H54 (cell line): ENCODE data around the gene KIAA1671.

Source experiments
- DNase-seq: peaks from one replicate; pipeline ENCODE4 v3.0.0; 2011; ENCODE audit warnings: low spot score, mixed read lengths; ENCODE audit not compliant: insufficient read length
- FAIRE-seq: peaks from 3 replicates; lab custom pipeline; 2011; peaks lifted over from hg19 to GRCh38; lab: Jason Lieb, UNC
- POLR2A ChIP-seq: IDR thresholded peaks from 2 replicates; pipeline ENCODE4 v1.6.1; 2011; ENCODE audit warnings: low read depth, mild to moderate bottlenecking, low read length

KIAA1671 gene

DNA sequence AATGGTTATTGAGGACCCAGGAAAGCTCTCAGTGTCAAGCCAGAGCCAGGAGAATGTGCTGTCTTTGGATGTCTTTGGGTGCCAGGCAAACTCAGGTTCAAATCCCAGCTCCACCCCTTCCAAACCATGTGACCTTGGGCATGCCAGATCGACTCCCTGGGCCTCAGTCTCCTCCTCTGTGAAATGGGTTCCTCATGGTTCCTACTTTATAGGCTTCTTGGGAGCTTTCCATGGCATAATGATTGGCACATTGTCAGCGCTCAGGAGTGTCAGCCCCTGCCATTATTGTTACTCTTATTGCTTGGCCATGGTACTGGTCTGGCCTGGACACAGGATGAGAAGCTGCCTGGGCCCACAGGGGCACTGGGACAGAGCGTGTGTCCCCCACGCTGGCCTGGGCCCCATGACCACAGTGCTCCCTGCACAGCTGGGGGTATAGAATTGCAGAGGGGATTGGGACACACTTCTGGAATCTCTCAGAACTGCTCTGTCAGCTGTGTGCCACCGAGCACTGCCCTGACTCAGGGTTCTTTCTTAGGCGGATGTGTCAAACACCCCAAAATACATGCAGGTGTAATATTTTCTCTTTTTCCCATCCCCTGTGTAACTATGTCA, 209.5 kb downstream of the KIAA1671 start:
- no peak for TF ChIP-seq POLR2A
- no peak for DNase-seq
- no peak for FAIRE-seq

DNA sequence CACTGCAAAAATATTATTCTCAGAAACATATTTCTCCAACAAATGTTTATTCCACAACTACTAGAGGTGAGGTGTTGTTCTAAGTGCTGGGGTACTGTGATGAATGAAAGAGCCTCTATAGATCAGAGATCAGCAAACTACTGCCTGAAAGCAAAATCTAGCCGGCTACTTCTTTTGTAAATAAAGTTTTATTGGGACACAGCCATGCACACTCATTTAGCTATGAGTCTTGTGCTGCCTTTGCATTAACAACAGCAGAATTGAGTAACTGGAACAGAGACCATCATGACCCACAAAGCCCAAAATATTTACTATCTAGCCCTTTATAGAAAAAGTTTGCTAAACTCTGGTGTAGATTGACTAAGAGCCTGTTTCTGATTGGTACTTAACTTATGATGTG, 210.0 kb downstream of the KIAA1671 start:
- DNase-seq (no peak), FAIRE-seq (no peak)
- no peak for TF ChIP-seq POLR2A

DNA sequence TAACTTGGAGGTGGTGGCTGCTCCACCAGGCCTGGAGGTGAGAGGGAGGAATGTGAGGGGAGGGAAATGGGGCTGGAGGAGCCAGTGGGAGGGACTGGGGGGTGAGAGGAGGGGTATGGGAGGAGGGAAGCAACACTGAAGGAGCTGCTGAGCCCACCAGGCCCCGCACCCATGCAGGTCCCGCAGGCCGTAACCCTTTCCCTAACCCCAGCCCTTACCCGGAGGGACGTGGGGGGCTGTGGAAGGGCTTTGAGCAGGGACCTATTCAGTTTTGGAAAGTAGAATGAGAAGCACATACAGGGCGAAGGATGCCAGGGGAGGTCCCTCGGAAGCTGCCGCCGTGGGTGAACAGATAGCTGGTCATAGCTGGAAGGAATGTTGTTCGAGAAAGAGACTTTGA, 213.3 kb downstream of the KIAA1671 start:
- DNase-seq (no peak), FAIRE-seq (no peak)
- no peak for TF ChIP-seq POLR2A

DNA sequence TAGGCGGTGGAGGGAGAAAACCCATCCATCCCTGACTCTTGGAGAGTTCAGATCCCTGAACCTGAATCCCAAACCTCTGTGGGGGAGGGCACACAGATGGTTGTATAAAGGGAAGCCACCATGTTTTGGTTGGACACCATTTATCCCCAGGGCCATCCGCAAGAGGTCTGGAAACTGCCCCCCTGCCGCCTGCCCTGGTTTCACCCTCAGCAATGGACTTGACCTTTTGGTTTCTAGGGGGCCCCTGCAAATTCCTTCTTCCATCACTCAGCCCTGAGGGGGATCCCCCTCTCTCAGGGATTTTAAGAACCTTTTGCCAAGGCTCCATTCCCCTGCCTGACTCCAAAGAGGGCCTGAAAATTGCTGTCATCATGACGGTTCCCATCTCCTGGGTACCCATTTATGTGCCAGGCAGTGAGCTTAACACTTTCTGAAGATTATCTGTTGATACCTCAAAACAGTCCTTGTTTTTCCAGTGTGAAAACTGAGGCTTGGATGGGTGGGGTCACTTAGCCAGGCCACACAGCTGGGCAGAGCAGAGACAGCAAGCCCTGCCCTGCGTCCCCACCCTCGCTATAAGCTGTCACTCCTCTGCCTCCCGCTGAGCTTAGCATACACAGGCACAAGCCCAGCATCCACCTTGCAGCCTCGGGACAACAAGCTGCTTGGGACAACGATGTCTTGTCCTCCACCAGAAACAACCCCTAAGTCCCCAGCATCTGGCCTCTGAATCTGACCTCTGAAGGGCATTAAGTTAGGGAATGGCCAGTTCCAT, 213.9 kb downstream of the KIAA1671 start:
- DNase-seq (no peak), FAIRE-seq (no peak)
- TF ChIP-seq POLR2A: no peak

DNA sequence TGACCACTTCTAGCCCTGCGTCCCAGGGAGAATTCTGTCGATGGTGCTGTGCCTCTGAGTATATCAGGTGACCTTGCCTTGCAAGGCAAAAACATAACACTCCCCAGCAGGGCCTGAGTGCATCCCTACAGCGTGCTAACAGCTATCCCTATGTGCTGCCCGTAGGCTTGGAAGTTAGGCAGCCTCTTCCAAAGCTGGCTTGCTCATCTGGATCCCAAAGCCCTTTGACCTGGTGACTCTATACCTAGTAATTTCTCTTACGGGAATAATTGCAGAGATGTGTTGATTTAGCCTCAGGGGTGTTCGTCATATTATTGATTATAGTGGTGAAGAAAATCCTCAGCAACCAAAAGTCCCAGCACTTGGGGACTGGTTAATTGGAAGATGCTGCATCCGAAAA, 214.6 kb downstream of the KIAA1671 start:
- no peak for TF ChIP-seq POLR2A
- FAIRE-seq: no peak
- DNase-seq: no peak

DNA sequence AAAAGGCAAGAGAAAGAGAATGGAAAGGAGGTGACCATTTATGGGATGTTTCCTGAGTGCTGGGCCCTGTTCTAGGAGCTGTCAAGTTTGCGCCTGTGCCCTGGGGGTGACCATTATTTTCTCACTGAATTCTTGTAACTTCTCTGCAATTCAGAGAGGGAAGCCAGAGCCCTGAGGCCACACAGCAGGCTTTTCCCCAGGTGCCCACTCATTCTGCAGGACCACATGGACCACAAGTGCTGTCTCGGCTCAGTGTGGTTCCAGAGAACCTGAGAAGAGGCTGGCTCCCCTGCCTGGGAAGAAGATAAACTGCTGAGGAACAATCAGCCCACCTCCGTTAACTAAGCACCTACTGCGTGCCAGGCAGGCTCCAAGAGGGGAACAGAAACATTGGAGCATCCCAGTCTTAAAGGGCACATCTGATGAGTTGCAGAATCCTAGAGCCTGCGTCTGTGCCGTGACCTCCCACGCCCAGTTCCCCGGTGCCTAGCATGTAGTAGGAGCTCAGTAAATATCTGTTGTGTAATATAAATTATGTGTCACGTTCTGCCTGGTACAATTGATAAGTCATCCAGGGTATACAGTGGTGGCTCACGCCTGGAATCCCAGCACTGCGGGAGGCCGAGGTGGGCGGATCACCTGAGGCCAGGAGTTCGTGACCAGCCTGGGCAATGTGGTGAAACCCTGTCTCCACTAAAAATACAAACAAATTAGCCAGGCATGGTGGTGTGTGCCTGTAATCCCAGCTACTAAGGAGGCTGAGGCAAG, 215.5 kb downstream of the KIAA1671 start:
- TF ChIP-seq POLR2A: no peak
- DNase-seq: no peak
- FAIRE-seq: no peak

DNA sequence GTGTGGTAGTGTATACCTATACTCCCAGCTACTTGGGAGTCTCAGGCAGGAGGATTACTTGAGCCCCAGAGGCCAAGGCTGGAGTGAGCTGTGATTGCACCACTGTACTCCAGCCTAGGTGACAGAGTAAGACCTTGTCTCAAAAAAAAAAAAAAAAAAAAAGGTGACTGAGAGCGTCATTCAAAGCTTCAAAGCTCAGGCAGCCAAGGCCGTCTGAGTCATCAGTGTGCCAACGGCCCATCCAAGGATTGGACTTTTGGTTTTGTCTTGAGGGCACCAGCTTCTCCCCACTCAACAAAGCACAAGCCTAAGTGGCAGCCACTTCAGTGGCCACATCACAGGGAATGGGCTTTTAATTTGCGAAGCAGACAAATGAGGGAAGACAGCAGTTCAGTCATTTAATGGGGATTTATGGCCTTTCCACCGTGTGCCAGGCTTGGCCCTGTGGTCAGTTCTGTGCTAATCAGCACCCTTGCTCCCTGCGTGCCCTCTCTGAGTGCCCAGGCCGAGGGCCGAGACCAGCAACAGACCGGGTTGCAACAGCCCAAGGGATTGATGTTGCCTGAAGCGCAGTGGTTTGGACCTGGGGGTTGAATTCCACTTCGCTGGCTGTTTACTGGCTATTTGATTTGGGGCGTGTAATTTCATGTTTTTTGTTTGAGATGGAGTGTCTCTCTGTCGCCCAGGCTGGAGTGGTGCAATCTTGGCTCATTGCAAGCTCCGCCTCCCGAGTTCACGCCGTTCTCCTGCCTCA, 216.9 kb downstream of the KIAA1671 start:
- FAIRE-seq (no peak), DNase-seq (no peak)
- TF ChIP-seq POLR2A: no peak

DNA sequence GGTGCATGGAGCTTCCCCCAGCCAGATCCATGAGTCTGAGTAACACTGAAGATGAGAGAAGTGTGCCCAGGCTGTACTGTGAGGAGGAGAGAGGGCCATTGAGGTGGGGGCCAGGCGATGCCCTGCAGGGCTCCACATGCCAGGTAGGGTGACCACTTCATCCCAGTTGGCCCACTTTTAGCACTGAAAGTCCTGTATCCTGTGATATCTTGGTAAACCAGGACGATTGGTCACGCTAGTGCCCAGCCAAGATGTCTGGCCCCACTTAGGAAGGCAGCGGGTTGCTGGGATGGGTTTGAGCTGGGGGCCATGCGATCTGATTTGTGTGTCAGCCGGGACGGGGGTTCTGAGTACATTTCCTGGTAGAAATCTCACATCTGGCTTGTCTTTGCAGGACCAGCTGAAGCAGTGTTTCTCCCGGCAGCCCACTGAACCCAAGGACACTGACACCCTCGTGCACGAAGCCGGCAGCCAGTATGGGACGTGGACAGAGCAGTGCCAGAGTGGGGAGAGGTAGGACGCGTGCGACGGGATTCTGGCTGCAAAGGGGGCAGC, 218.0 kb downstream of the KIAA1671 start:
- TF ChIP-seq POLR2A: no peak
- FAIRE-seq (no peak), DNase-seq (no peak)

DNA sequence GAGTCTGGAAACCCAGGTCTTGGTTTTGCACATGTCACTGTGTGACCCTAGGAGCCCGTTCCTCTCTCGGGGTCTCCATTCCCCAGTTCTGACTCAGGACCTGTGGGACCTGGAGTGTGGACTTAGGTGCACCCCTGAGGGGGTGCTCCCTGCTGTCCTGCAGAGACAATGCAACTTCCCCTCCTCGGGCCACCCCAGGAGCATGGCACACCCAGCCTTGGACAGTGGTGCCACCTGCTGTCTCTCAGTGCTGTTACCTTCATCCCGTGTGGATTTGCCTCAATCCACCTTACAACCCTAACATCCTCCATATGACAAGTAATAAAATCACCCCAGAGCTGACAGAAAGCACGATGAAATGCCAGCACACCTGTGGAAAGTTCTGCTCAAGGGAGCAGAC, 219.6 kb downstream of the KIAA1671 start:
- no peak for TF ChIP-seq POLR2A
- DNase-seq (no peak), FAIRE-seq (no peak)

DNA sequence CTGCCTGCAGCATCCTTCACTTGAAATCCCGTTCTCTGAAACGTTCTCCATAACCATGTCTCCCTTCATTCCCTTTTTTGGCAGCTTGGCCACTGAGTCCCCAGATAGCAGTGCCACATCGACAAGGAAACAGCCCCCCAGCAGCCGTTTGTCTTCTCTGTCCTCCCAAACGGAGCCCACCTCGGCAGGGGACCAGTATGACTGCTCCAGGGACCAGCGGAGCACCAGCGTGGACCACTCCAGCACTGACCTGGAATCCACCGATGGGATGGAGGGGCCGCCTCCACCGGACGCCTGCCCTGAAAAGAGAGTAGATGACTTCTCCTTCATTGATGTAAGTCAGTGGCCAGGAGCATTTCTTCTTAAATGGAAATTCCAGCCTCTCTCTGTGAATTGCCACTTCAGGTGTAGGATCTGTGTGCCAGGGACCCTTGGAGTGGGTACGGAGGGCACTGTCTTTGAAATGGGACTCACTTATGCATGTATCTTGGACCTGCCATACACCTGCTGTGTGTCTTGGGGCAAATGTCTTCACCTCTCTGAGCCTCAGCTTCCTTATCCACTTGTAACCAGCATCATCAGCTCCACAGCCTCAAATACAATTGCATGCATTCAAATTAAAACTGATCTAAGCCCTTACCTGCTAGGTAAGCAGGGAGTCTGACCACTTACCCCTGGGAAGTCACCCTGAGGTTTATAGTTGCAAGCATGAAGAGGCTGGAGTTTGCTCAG, 221.8 kb downstream of the KIAA1671 start:
- DNase-seq (no peak), FAIRE-seq (no peak)
- TF ChIP-seq POLR2A: no peak

DNA sequence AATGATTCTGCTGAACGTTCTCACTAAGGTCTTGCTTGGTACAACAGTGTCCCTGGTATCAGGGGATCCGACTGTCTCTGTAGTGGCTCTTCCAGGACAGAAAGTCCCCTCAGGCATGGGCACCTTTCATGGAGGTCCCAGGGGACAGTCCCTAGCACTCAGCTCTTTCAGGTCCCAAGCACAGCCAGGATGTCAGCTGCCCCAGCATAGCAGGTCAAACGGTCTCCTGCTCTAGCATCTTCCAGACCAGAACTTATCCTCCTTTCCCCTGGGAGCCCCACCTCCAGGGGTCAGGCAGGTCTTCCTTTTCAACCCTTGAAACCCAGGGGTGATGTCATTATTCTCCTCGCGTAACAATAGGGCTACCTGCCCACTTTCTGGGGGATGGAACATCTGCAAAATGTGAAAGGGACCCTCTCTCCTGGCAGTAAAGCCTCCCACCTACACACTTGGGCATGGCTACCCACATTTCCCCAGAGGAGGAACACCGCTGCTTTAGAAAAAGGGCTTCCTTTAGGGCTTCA, 222.4 kb downstream of the KIAA1671 start:
- no peak for TF ChIP-seq POLR2A
- no peak for FAIRE-seq
- DNase-seq: no peak

DNA sequence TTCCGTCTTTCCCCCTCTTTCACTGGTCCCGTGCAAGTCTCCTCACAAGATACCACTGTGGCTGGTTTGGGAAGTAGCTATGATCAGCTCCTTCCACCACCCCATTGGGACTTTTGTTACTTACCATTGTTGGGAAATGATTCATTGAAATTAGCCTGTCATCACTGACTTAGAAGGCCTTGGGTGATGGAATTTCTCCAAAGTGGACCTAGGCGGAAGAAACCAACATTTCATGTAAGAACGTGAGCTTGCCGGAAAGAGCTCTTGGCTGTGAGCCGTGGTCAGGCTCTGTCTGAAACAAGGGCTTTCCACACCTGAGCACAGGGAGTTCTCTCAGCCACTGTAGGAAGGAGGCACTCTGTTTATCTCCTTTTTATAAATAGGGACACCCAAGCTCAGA, 223.7 kb downstream of the KIAA1671 start:
- FAIRE-seq (no peak), DNase-seq (no peak)
- no peak for TF ChIP-seq POLR2A
